Esophagus muscularis mucosa (tissue), 4 donors: ENCODE data around the gene ZBTB16. TPM values are rescaled to one million over a fixed set of nuclear protein-coding genes. Genes with fewer than 3 reads are reported as not detected.

ENCODE experiments used
- DNase-seq: peaks from one replicate; pipeline ENCODE4 v3.0.0-alpha.2; 2017; ENCODE audit errors: extremely low spot score
- H3K27ac ChIP-seq, 4 donors: fragments of 200-600 bp; sonication (generic); replicated peaks in 1 of 4; 1 replicate in 3 of 4; 2 replicates in 1 of 4; pipeline ENCODE4 v1.5.1; 2016 to 2019; ENCODE audit warnings: mild to moderate bottlenecking in 1 of 4
- H3K27me3 ChIP-seq, 4 donors: fragments of 200-600 bp; sonication (generic); one replicate each; pipeline versions ENCODE4 v1.5.1 to v1.6.0; 2016 to 2019
- H3K36me3 ChIP-seq, 4 donors: fragments of 200-600 bp; sonication (generic); one replicate each; pipeline ENCODE4 v1.5.1; 2016 to 2019
- H3K4me1 ChIP-seq, 4 donors: fragments of 200-600 bp; sonication (generic); one replicate each; pipeline ENCODE4 v1.5.1; 2016 to 2019
- H3K4me3 ChIP-seq, 4 donors: fragments of 200-600 bp; sonication (generic); 1 replicate in 2 of 4; 2 replicates in 2 of 4; pipeline ENCODE4 v1.5.1; 2016 to 2019; ENCODE audit warnings: mild to moderate bottlenecking in 4 of 4, moderate library complexity in 1 of 4
- H3K9me3 ChIP-seq, 4 donors: fragments of 200-600 bp; sonication (generic); 1 replicate in 3 of 4; 2 replicates in 1 of 4; pipeline ENCODE4 v1.5.1; 2016 to 2019
- CTCF ChIP-seq, 3 experiments: fragments of 200-600 bp in 2 of 3; fragments of 450-650 bp in 1 of 3; sonication (generic) in 2 of 3; IDR thresholded peaks; one replicate each; pipeline ENCODE4 v1.5.1; 2017 to 2019; ENCODE audit warnings: antibody characterized with exemption in 3 of 3, mild to moderate bottlenecking in 2 of 3, moderate library complexity in 1 of 3
- EP300 ChIP-seq: sonication (generic); formaldehyde crosslinking; IDR thresholded peaks from one replicate; pipeline ENCODE4 v1.6.1; 2017; ENCODE audit warnings: antibody characterized with exemption
- POLR2A ChIP-seq: fragments of 450-650 bp; IDR thresholded peaks from one replicate; pipeline ENCODE4 v1.6.1; 2017; ENCODE audit warnings: antibody characterized with exemption, moderate library complexity, mild to moderate bottlenecking, low read depth
- POLR2AphosphoS5 ChIP-seq, 2 donors: sonication (generic); formaldehyde crosslinking; IDR thresholded peaks; one replicate each; pipeline ENCODE4 v1.6.1; 2017; ENCODE audit warnings: antibody characterized with exemption in 2 of 2
- WGBS: methylation state at CpG from one replicate; pipeline ENCODE4 v1.1.5; 2018; 5-methylcytosine and 5-hydroxymethylcytosine counted together
- intact Hi-C: fragments of 100-400 bp; cut with DNase I; formaldehyde crosslinking; loops from one replicate; pipeline ENCODE4 v1.15.1; 2023
- total RNA-seq, 4 donors: library from RNA; depleted of rRNA; stranded (reverse); fragments of >200 nt; gene quantifications; one replicate each; pipeline versions ENCODE4 v1.1.0 to v1.2.1, GENCODE V29; 2016

The ZBTB16 gene
- total RNA-seq, 4 donors from 2014 or later = 175 to 319 (median 222) TPM

- peak overlapping the region in 2 of 4 donors; percentile 11 to 24 for H3K4me3 ChIP-seq
- H3K27ac ChIP-seq = peak overlapping the region in 1 of 4 donors; percentile 36
- no peak for DNase-seq
- H3K36me3 ChIP-seq = peaks cover 38 to 98% (median 70%) of the 10 kb centered on the region in 4 donors
- TF ChIP-seq POLR2AphosphoS5 (IDR thresholded peaks at IDR 0.05) (peak in 1 of 2 donors; percentile 28), POLR2A (no peak), EP300 (no peak), CTCF (IDR thresholded peaks at IDR 0.05) (no peak)
- intact Hi-C loops = no loop called here
- no peaks in the 10 kb centered on the region for H3K27me3 ChIP-seq
- H3K4me1 ChIP-seq = peaks cover 100% of the 10 kb centered on the region in 4 donors
- H3K9me3 ChIP-seq = no peaks in the 10 kb centered on the region
- 65% methylated on average over 4 of the region's 4 CpGs for WGBS
Observed at GRCh38 chr11:114084414-114084813, 24.9 kb downstream of the ZBTB16 start.

GRCh38 chr11:114085965-114086793 lies 26.7 kb downstream of the ZBTB16 start:
- TF ChIP-seq POLR2A (no peak), EP300 (no peak), POLR2AphosphoS5 (IDR thresholded peaks at IDR 0.05) (peak; percentile 14 to 33), CTCF (IDR thresholded peaks at IDR 0.05) (no peak)
- 70% methylated on average over 7 of the region's 7 CpGs for WGBS
- H3K9me3 ChIP-seq = no peaks in the 10 kb centered on the region

GRCh38 chr11:114087025-114087424 lies 27.5 kb downstream of the ZBTB16 start:
- no peaks in the 10 kb centered on the region for H3K9me3 ChIP-seq
- H3K27me3 ChIP-seq = no peaks in the 10 kb centered on the region
- H3K27ac ChIP-seq = peak overlapping the region in 2 of 4 donors; percentile 8 to 17
- peaks cover 40 to 99% (median 71%) of the 10 kb centered on the region in 4 donors for H3K36me3 ChIP-seq
- H3K4me1 ChIP-seq = peaks cover 100% of the 10 kb centered on the region in 4 donors
- intact Hi-C loops = loop anchor here (5.0 kb wide), 1 partner anchor 60 kb away; no protein-coding TSS in a partner anchor
- TF ChIP-seq EP300 (no peak), POLR2AphosphoS5 (IDR thresholded peaks at IDR 0.05) (no peak), POLR2A (no peak), CTCF (IDR thresholded peaks at IDR 0.05) (no peak)
- DNase-seq = no peak
- no peak overlapping the region for H3K4me3 ChIP-seq
- 77% methylated on average over 5 of the region's 5 CpGs for WGBS

More at GRCh38 chr11:114085965-114086793, 26.7 kb downstream of the ZBTB16 start:
- Histone ChIP-seq H3K27me3 (no peaks in the 10 kb centered on the region), H3K27ac (peak overlapping the region in 1 of 4 donors; percentile 1), H3K36me3 (peaks cover 40 to 99% (median 73%) of the 10 kb centered on the region in 4 donors), H3K4me1 (peaks cover 100% of the 10 kb centered on the region in 4 donors), H3K4me3 (no peak overlapping the region)
- no peak for DNase-seq
- intact Hi-C loops = loop anchor here (5.0 kb wide), 1 partner anchor 61 kb away; no protein-coding TSS in a partner anchor

- no peaks in the 10 kb centered on the region for H3K9me3 ChIP-seq
- 83% methylated on average over 9 of the region's 9 CpGs for WGBS
- DNase-seq = no peak
- H3K4me3 ChIP-seq = peak overlapping the region in 1 of 4 donors; percentile 7
- TF ChIP-seq POLR2A = no peak
- no peak for TF ChIP-seq POLR2AphosphoS5 (IDR thresholded peaks at IDR 0.05)
- TF ChIP-seq CTCF (IDR thresholded peaks at IDR 0.05) = no peak
- no peak for TF ChIP-seq EP300
- peak overlapping the region in 3 of 4 donors; percentile 4 to 48 (median 13) for H3K27ac ChIP-seq
- intact Hi-C loops = loop anchor here (5.0 kb wide), 1 partner anchor 59 kb away; no protein-coding TSS in a partner anchor
- H3K36me3 ChIP-seq = peaks cover 30 to 99% (median 68%) of the 10 kb centered on the region in 4 donors
- H3K27me3 ChIP-seq = no peaks in the 10 kb centered on the region
- H3K4me1 ChIP-seq = peaks cover 100% of the 10 kb centered on the region in 4 donors
Observed at GRCh38 chr11:114088216-114088615, 28.7 kb downstream of the ZBTB16 start.
